HG02571 (cell line): Measurements from ENCODE around the gene USP27X.

ENCODE experiments used
- ATAC-seq: cut with Tn5 transposase; IDR thresholded peaks from one replicate; pipeline ENCODE4 v1.9.1; 2021; ENCODE audit warnings: mild to moderate bottlenecking, moderate library complexity; ENCODE audit not compliant: unreplicated experiment

USP27X gene

GRCh38 chrX:49880668-49881067 is 1.4 kb downstream of the USP27X start:
- ATAC-seq, result no peak

- ATAC-seq, result no peak
These were observed 5.1 kb downstream of the USP27X start for GRCh38 chrX:49884290-49884862.

- no peak for ATAC-seq
These were observed 13.3 kb downstream of the USP27X start for GRCh38 chrX:49892542-49892941.

GRCh38 chrX:49896951-49897350 is 17.7 kb downstream of the USP27X start:
- ATAC-seq, result no peak

- ATAC-seq, result no peak
These were observed 21.8 kb downstream of the USP27X start for GRCh38 chrX:49901048-49901447.

- ATAC-seq, result no peak
These were observed 31.1 kb downstream of the USP27X start for GRCh38 chrX:49910344-49910743.

GRCh38 chrX:49912086-49912485 is 32.8 kb downstream of the USP27X start:
- no peak for ATAC-seq

GRCh38 chrX:49912861-49913260 is 33.6 kb downstream of the USP27X start:
- ATAC-seq, result no peak

GRCh38 chrX:49915361-49916222 is 36.3 kb downstream of the USP27X start:
- ATAC-seq, result peak; percentile 78

- ATAC-seq, result no peak
These were observed 40.3 kb downstream of the USP27X start for GRCh38 chrX:49919617-49920016.

GRCh38 chrX:49921109-49921508 is 41.8 kb downstream of the USP27X start:
- no peak for ATAC-seq

GRCh38 chrX:49922291-49923241 is 43.3 kb downstream of the USP27X start, which contains the start of gene CLCN5:
Gene CLCN5, plus strand, starts transcription at chrX:49922596. Its CDS starts 2,703 bp downstream, at chrX:49925299.
- peak; percentile 98 for ATAC-seq

GRCh38 chrX:49925176-49925575 is 45.9 kb downstream of the USP27X start:
- no peak for ATAC-seq

- ATAC-seq, result no peak
These were observed 50.8 kb downstream of the USP27X start for GRCh38 chrX:49930039-49930438.
